HG03469 (cell line): ENCODE measurements around the gene SEC16B.

ENCODE experiments used
- ATAC-seq: cut with Tn5 transposase; IDR thresholded peaks from one replicate; pipeline ENCODE4 v1.9.1; 2021; ENCODE audit warnings: mild to moderate bottlenecking, moderate library complexity, moderate number of reproducible peaks; ENCODE audit not compliant: unreplicated experiment

SEC16B gene

GRCh38 chr1:177981200-177981599, 11.3 kb upstream of the SEC16B start:
- ATAC-seq: no peak

GRCh38 chr1:177979272-177979671, 9.4 kb upstream of the SEC16B start:
- ATAC-seq: no peak

GRCh38 chr1:177978530-177978929, 8.7 kb upstream of the SEC16B start:
- no peak for ATAC-seq

- no peak for ATAC-seq
These were observed 7.3 kb upstream of the SEC16B start for GRCh38 chr1:177977141-177977540.

- no peak for ATAC-seq
These were observed 6.7 kb upstream of the SEC16B start for GRCh38 chr1:177976596-177976995.

GRCh38 chr1:177975588-177976495, 6.0 kb upstream of the SEC16B start:
- no peak for ATAC-seq

GRCh38 chr1:177973585-177973984, 3.7 kb upstream of the SEC16B start:
- ATAC-seq: no peak

- ATAC-seq: no peak
These were observed 749 bp downstream of the SEC16B start for GRCh38 chr1:177969109-177969508.

- ATAC-seq: no peak
These were observed 3.7 kb downstream of the SEC16B start for GRCh38 chr1:177966199-177966598.

GRCh38 chr1:177965293-177965692, 4.6 kb downstream of the SEC16B start:
- no peak for ATAC-seq

- ATAC-seq: no peak
These were observed 5.5 kb downstream of the SEC16B start for GRCh38 chr1:177964336-177964735.

GRCh38 chr1:177960939-177961622, 8.8 kb downstream of the SEC16B start:
- ATAC-seq: no peak

GRCh38 chr1:177959811-177960515, 9.9 kb downstream of the SEC16B start:
- ATAC-seq: no peak

GRCh38 chr1:177958092-177958491, 11.8 kb downstream of the SEC16B start:
- no peak for ATAC-seq

GRCh38 chr1:177954076-177954475, 15.8 kb downstream of the SEC16B start:
- ATAC-seq: no peak

- ATAC-seq: no peak
These were observed 16.3 kb downstream of the SEC16B start for GRCh38 chr1:177953549-177953948.

GRCh38 chr1:177952691-177953090, 17.2 kb downstream of the SEC16B start:
- ATAC-seq: no peak

- no peak for ATAC-seq
These were observed 17.6 kb downstream of the SEC16B start for GRCh38 chr1:177952249-177952648.

- no peak for ATAC-seq
These were observed 19.4 kb downstream of the SEC16B start for GRCh38 chr1:177950506-177950905.

GRCh38 chr1:177948336-177948972, 21.4 kb downstream of the SEC16B start:
- peak; percentile 67 for ATAC-seq

GRCh38 chr1:177947623-177948022, 22.2 kb downstream of the SEC16B start:
- ATAC-seq: no peak
